ENCODE data around the gene RFX5. TPM values are rescaled to one million over a fixed set of nuclear protein-coding genes. Genes with fewer than 3 reads are reported as not detected.
A peak's percentile ranks its signal among the peaks of the same experiment; 100 is the strongest.

RFX5 gene
- total and polyA plus RNA-seq, 2 donors from 2014 or later, result 17.9 to 46.6 TPM

DNA sequence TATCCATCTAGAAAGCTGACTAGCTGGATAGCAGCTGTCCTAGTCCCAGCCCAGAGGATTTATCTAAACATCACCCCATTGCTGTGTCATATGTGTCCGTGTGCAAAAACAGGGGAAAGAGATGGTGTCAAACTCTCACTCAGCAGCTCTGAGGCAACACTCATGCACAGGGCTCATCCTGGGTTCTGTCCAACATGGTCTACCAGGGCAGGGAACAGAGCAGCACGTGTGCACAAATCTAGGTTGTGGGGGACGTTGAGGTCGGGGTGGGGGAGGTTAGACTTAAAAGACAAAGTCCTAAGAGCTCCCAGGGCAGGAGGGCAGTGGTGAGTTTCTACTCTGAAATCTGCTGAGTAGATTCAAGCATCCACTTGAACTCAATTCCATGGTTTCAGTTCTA is 36.0 kb downstream of the RFX5 start:
- FAIRE-seq (no peak), DNase-seq (no peak)
- H3K27me3 ChIP-seq (ENCODE audit: control insufficient read depth, insufficient read depth, low read length), result no peaks in the 10 kb centered on the region
- no peaks in the 10 kb centered on the region for H3K9me3 ChIP-seq (ENCODE audit: control insufficient read depth in 2 of 3, insufficient read depth in 1 of 3, low read length in 3 of 3)
- intact Hi-C loops (cut with DNase I), result no loop called here
- H3K36me3 ChIP-seq (ENCODE audit: control insufficient read depth in 2 of 3, insufficient read depth in 3 of 3, low read length in 3 of 3), result peaks cover 14 to 60% (median 35%) of the 10 kb centered on the region in 3 donors
- no peak for TF ChIP-seq CTCF (IDR thresholded peaks at IDR 0.05; ENCODE audit: borderline replicate concordance, extremely low read depth, insufficient read depth)
- H3K27ac ChIP-seq (ENCODE audit: low read depth in 2 of 2, low read length in 2 of 2), result peak overlapping the region in 1 of 2 donors; percentile 42
- no peak overlapping the region for H3K9ac ChIP-seq (ENCODE audit: low read length in 3 of 3)
- H3K4me1 ChIP-seq (ENCODE audit: control insufficient read depth in 2 of 3, insufficient read depth in 2 of 3, low read depth in 1 of 3, low read length in 3 of 3), result peaks cover 0 to 30% (median 26%) of the 10 kb centered on the region in 3 donors
- H3K4me3 ChIP-seq (ENCODE audit: low read length in 3 of 3), result no peak overlapping the region

DNA sequence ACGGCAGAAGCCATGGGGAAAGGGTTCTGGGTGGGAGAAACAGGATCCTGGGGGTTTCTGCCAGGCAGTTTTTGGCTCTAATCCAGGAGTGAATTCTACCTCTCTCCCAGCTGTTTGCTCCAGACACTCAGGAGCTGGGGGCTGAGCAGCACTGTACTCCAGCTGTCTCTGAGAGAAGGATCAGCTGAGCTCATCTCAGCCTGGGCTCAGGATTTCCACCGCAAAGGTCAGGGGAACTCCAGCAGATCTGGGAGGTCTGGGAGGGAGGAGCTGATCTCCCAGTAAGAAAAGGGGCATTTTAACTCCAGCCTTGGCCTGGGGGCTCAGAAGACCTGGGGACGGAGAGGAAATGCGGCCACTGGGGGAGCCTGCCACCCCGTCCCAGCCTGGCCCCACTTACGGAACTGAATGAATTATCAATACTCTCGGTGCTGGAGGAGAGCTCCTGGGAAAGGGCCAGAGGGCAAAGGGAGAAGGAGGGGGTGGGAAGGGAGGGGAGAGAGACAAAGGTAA is 37.2 kb downstream of the RFX5 start:
- TF ChIP-seq CTCF (IDR thresholded peaks at IDR 0.05; ENCODE audit: borderline replicate concordance, extremely low read depth, insufficient read depth), result no peak
- intact Hi-C loops (cut with DNase I), result no loop called here
- FAIRE-seq (no peak), DNase-seq (peak in 1 of 5 donors; percentile 44)
- Histone ChIP-seq H3K36me3 (ENCODE audit: control insufficient read depth in 2 of 3, insufficient read depth in 3 of 3, low read length in 3 of 3) (peaks cover 18 to 64% (median 36%) of the 10 kb centered on the region in 3 donors), H3K4me3 (ENCODE audit: low read length in 3 of 3) (no peak overlapping the region), H3K27ac (ENCODE audit: low read depth in 2 of 2, low read length in 2 of 2) (peak overlapping the region in 1 of 2 donors; percentile 8), H3K27me3 (ENCODE audit: control insufficient read depth, insufficient read depth, low read length) (no peaks in the 10 kb centered on the region), H3K9me3 (ENCODE audit: control insufficient read depth in 2 of 3, insufficient read depth in 1 of 3, low read length in 3 of 3) (no peaks in the 10 kb centered on the region), H3K4me1 (ENCODE audit: control insufficient read depth in 2 of 3, insufficient read depth in 2 of 3, low read depth in 1 of 3, low read length in 3 of 3) (peaks cover 0 to 30% (median 26%) of the 10 kb centered on the region in 3 donors), H3K9ac (ENCODE audit: low read length in 3 of 3) (no peak overlapping the region)

DNA sequence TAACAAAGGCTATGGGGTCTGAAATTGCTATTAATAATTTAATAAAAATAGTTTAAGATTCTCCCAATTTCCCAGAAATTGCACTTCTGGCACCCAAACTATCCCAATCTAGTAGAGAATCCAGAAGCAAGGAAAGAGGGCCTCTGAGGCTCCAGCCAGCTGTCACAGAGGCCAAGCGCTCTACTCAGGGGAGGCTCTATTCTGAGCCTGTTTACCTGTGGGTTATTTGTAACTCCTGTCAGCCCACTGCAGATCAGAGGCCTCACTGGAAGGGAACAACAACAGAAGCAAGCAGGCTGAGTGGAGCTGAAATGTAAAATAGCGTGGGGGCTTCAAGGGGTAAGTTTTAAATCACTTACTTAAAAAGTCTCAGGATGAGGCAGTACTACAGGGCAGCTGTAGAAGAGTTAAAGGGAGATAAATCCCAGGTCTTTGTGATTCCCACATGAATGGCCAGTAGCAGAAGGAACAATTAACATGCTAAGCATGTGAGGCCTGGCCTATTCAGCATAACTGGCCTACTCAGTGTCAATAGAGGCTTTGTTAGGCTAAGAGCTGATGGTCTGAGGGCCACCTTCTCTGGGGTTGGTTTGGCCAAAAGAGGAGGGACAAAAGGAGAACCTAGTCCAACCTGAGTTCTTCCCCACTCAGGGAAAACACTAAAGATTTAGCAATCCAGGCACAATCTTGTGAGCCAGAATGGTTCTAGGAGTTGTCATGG is 52.1 kb downstream of the RFX5 start:
- no peak for DNase-seq
- no peak overlapping the region for H3K27ac ChIP-seq (ENCODE audit: low read depth in 2 of 2, low read length in 2 of 2)
- no peaks in the 10 kb centered on the region for H3K4me1 ChIP-seq (ENCODE audit: control insufficient read depth in 2 of 3, insufficient read depth in 2 of 3, low read depth in 1 of 3, low read length in 3 of 3)
- intact Hi-C loops (cut with DNase I), result no loop called here
- no peak for FAIRE-seq
- TF ChIP-seq CTCF (IDR thresholded peaks at IDR 0.05; ENCODE audit: borderline replicate concordance, extremely low read depth, insufficient read depth), result no peak
- H3K36me3 ChIP-seq (ENCODE audit: control insufficient read depth in 2 of 3, insufficient read depth in 3 of 3, low read length in 3 of 3), result peaks cover 9 to 64% (median 50%) of the 10 kb centered on the region in 3 donors
- no peaks in the 10 kb centered on the region for H3K9me3 ChIP-seq (ENCODE audit: control insufficient read depth in 2 of 3, insufficient read depth in 1 of 3, low read length in 3 of 3)
- H3K9ac ChIP-seq (ENCODE audit: low read length in 3 of 3), result no peak overlapping the region
- no peaks in the 10 kb centered on the region for H3K27me3 ChIP-seq (ENCODE audit: control insufficient read depth, insufficient read depth, low read length)
- no peak overlapping the region for H3K4me3 ChIP-seq (ENCODE audit: low read length in 3 of 3)
